Activated T-cell treated with anti-CD3 and anti-CD28 coated beads, Interleukin-2, amount 50 U/mL, for 24 hours (primary cell): ENCODE data around the gene ZBTB8A.
"Not testable (repeated sequence)": the region's sequence is repeated elsewhere in the genome, so short reads cannot be mapped to it uniquely, and the experiment has no call there.

ENCODE experiments used
- DNase-seq: peaks from one replicate; pipeline ENCODE4 v3.0.0-alpha.2; 2020
- H3K27ac Mint-ChIP-seq: 2 replicates; pipeline ENCODE4 v1.8.0; 2020; ENCODE audit warnings: mild to moderate bottlenecking, mixed read lengths
- H3K27me3 Mint-ChIP-seq: 2 replicates; pipeline ENCODE4 v1.8.0; 2020; ENCODE audit warnings: mixed read lengths
- H3K36me3 Mint-ChIP-seq: 2 replicates; pipeline ENCODE4 v1.8.0; 2020; ENCODE audit warnings: low read depth, mixed read lengths
- H3K4me1 Mint-ChIP-seq: 2 replicates; pipeline ENCODE4 v1.8.0; 2020; ENCODE audit warnings: low read depth, mixed read lengths
- H3K4me3 Mint-ChIP-seq: 2 replicates; pipeline ENCODE4 v1.8.0; 2020; ENCODE audit warnings: mild to moderate bottlenecking, moderate library complexity, mixed read lengths
- H3K9me3 Mint-ChIP-seq: 2 replicates; pipeline ENCODE4 v1.8.0; 2020; ENCODE audit warnings: mixed read lengths

Gene ZBTB8A

GRCh38 chr1:32518976-32519375 is 20.3 kb upstream of the ZBTB8A start:
- Mint-ChIP-seq H3K9me3 (no peaks in the 10 kb centered on the region), H3K27me3 (peaks cover 12% of the 10 kb centered on the region), H3K36me3 (no peaks in the 10 kb centered on the region), H3K27ac (no peak overlapping the region), H3K4me1 (peaks cover 7% of the 10 kb centered on the region), H3K4me3 (no peak overlapping the region)
- DNase-seq, result no peak

- peaks cover 7% of the 10 kb centered on the region for H3K4me1 Mint-ChIP-seq
- DNase-seq, result no peak
- H3K27me3 Mint-ChIP-seq, result peaks cover 9% of the 10 kb centered on the region
- no peaks in the 10 kb centered on the region for H3K36me3 Mint-ChIP-seq
- peak overlapping the region; percentile 74 for H3K4me3 Mint-ChIP-seq
- no peak overlapping the region for H3K27ac Mint-ChIP-seq
- H3K9me3 Mint-ChIP-seq, result no peaks in the 10 kb centered on the region
Measured at GRCh38 chr1:32521165-32521564, 18.1 kb upstream of the ZBTB8A start.

GRCh38 chr1:32525053-32525452 is 14.2 kb upstream of the ZBTB8A start:
- no peak overlapping the region for H3K4me3 Mint-ChIP-seq
- peaks cover 9% of the 10 kb centered on the region for H3K27me3 Mint-ChIP-seq
- no peak for DNase-seq
- no peaks in the 10 kb centered on the region for H3K9me3 Mint-ChIP-seq
- H3K27ac Mint-ChIP-seq, result no peak overlapping the region
- H3K36me3 Mint-ChIP-seq, result no peaks in the 10 kb centered on the region
- H3K4me1 Mint-ChIP-seq, result peaks cover 7% of the 10 kb centered on the region

GRCh38 chr1:32525661-32526444 is 13.4 kb upstream of the ZBTB8A start:
- Mint-ChIP-seq H3K4me3 (no peak overlapping the region), H3K36me3 (no peaks in the 10 kb centered on the region), H3K27ac (no peak overlapping the region), H3K9me3 (no peaks in the 10 kb centered on the region), H3K27me3 (peaks cover 9% of the 10 kb centered on the region), H3K4me1 (peaks cover 4% of the 10 kb centered on the region)
- DNase-seq, result no peak

- not testable (repeated sequence) for H3K27me3 Mint-ChIP-seq, DNase-seq, H3K4me3 Mint-ChIP-seq, H3K9me3 Mint-ChIP-seq, H3K4me1 Mint-ChIP-seq, H3K27ac Mint-ChIP-seq, H3K36me3 Mint-ChIP-seq
Measured at GRCh38 chr1:32528550-32528949, 10.7 kb upstream of the ZBTB8A start.

GRCh38 chr1:32533792-32534327 is 5.4 kb upstream of the ZBTB8A start:
- Mint-ChIP-seq H3K9me3 (no peaks in the 10 kb centered on the region), H3K4me1 (peaks cover under 1% of the 10 kb centered on the region), H3K27me3 (peaks cover 42% of the 10 kb centered on the region), H3K4me3 (no peak overlapping the region), H3K36me3 (no peaks in the 10 kb centered on the region), H3K27ac (no peak overlapping the region)
- no peak for DNase-seq

GRCh38 chr1:32536117-32536516 is 3.1 kb upstream of the ZBTB8A start:
- DNase-seq, result no peak
- Mint-ChIP-seq H3K36me3 (no peaks in the 10 kb centered on the region), H3K27ac (no peak overlapping the region), H3K4me3 (no peak overlapping the region), H3K4me1 (peaks cover 10% of the 10 kb centered on the region), H3K9me3 (no peaks in the 10 kb centered on the region), H3K27me3 (peaks cover 60% of the 10 kb centered on the region)

- no peak overlapping the region for H3K4me3 Mint-ChIP-seq
- no peak for DNase-seq
- peaks cover 66% of the 10 kb centered on the region for H3K27me3 Mint-ChIP-seq
- peaks cover 10% of the 10 kb centered on the region for H3K4me1 Mint-ChIP-seq
- H3K27ac Mint-ChIP-seq, result no peak overlapping the region
- H3K36me3 Mint-ChIP-seq, result no peaks in the 10 kb centered on the region
- no peaks in the 10 kb centered on the region for H3K9me3 Mint-ChIP-seq
Measured at GRCh38 chr1:32536764-32537163, 2.5 kb upstream of the ZBTB8A start.

- H3K36me3 Mint-ChIP-seq, result no peaks in the 10 kb centered on the region
- DNase-seq, result peak; percentile 45
- H3K4me3 Mint-ChIP-seq, result peak overlapping the region; percentile 71
- peaks cover 10% of the 10 kb centered on the region for H3K4me1 Mint-ChIP-seq
- peaks cover 81% of the 10 kb centered on the region for H3K27me3 Mint-ChIP-seq
- peak overlapping the region; percentile 14 for H3K27ac Mint-ChIP-seq
- H3K9me3 Mint-ChIP-seq, result no peaks in the 10 kb centered on the region
Measured at GRCh38 chr1:32539584-32540571, 651 bp downstream of the ZBTB8A start.

- DNase-seq, result no peak
- Mint-ChIP-seq H3K27ac (no peak overlapping the region), H3K4me1 (peaks cover 10% of the 10 kb centered on the region), H3K4me3 (peak overlapping the region; percentile 71), H3K9me3 (no peaks in the 10 kb centered on the region), H3K27me3 (peaks cover 77% of the 10 kb centered on the region), H3K36me3 (no peaks in the 10 kb centered on the region)
Measured at GRCh38 chr1:32540605-32541004, 1.4 kb downstream of the ZBTB8A start.

- H3K36me3 Mint-ChIP-seq, result no peaks in the 10 kb centered on the region
- no peak overlapping the region for H3K4me3 Mint-ChIP-seq
- no peak overlapping the region for H3K27ac Mint-ChIP-seq
- H3K4me1 Mint-ChIP-seq, result peaks cover 10% of the 10 kb centered on the region
- DNase-seq, result no peak
- H3K27me3 Mint-ChIP-seq, result peaks cover 76% of the 10 kb centered on the region
- no peaks in the 10 kb centered on the region for H3K9me3 Mint-ChIP-seq
Measured at GRCh38 chr1:32541064-32541566, 1.9 kb downstream of the ZBTB8A start.

- Mint-ChIP-seq H3K27me3 (peaks cover 32% of the 10 kb centered on the region), H3K36me3 (no peaks in the 10 kb centered on the region), H3K9me3 (no peaks in the 10 kb centered on the region), H3K4me3 (no peak overlapping the region), H3K4me1 (no peaks in the 10 kb centered on the region), H3K27ac (no peak overlapping the region)
- DNase-seq, result no peak
Measured at GRCh38 chr1:32546611-32547010, 7.4 kb downstream of the ZBTB8A start.

- DNase-seq, result no peak
- Mint-ChIP-seq H3K4me3 (no peak overlapping the region), H3K4me1 (no peaks in the 10 kb centered on the region), H3K36me3 (no peaks in the 10 kb centered on the region), H3K27ac (no peak overlapping the region), H3K27me3 (peaks cover 9% of the 10 kb centered on the region), H3K9me3 (no peaks in the 10 kb centered on the region)
Measured at GRCh38 chr1:32549616-32550015, 10.4 kb downstream of the ZBTB8A start.

- no peaks in the 10 kb centered on the region for H3K36me3 Mint-ChIP-seq
Measured at GRCh38 chr1:32554288-32554687, 15.1 kb downstream of the ZBTB8A start.

More at GRCh38 chr1:32554288-32554687, 15.1 kb downstream of the ZBTB8A start:
- Mint-ChIP-seq H3K9me3 (no peaks in the 10 kb centered on the region), H3K27me3 (no peaks in the 10 kb centered on the region), H3K27ac (no peak overlapping the region), H3K4me1 (no peaks in the 10 kb centered on the region), H3K4me3 (no peak overlapping the region)
- DNase-seq, result no peak
